H9 (cell line): ENCODE results near the gene GTF3C1. TPM values are rescaled to one million over a fixed set of nuclear protein-coding genes. Genes with fewer than 3 reads are reported as not detected.

Experiments used
- DNase-seq: peaks from one replicate; pipeline ENCODE4 v3.0.0-alpha.2; 2017
- H2AFZ ChIP-seq: one replicate; pipeline ENCODE4 v1.6.1; 2013; ENCODE audit warnings: mild to moderate bottlenecking, low read length, control low read depth, moderate library complexity
- H2AK5ac ChIP-seq: 2 replicates; pipeline ENCODE4 v1.6.1; 2013; ENCODE audit warnings: low read length, control low read depth, mixed read lengths; ENCODE audit not compliant: insufficient read length
- H2BK120ac ChIP-seq: one replicate; pipeline ENCODE4 v1.6.1; 2013; ENCODE audit warnings: low read depth, mild to moderate bottlenecking, low read length, control low read depth, inconsistent platforms; ENCODE audit not compliant: poor library complexity, severe bottlenecking
- H2BK12ac ChIP-seq: 2 replicates; pipeline ENCODE4 v1.6.1; 2013; ENCODE audit warnings: low read length, control low read depth, mixed read lengths, low read depth; ENCODE audit not compliant: insufficient read length
- H2BK15ac ChIP-seq: 2 replicates; pipeline ENCODE4 v1.6.1; 2013; ENCODE audit warnings: low read depth, low read length, control low read depth
- H2BK20ac ChIP-seq: one replicate; pipeline ENCODE4 v1.6.1; 2013; ENCODE audit warnings: low read depth, mild to moderate bottlenecking, low read length, control low read depth, inconsistent platforms; ENCODE audit not compliant: poor library complexity, severe bottlenecking
- H2BK5ac ChIP-seq: 2 replicates; pipeline ENCODE4 v1.6.1; 2013; ENCODE audit warnings: low read length, control low read depth, mixed read lengths; ENCODE audit not compliant: insufficient read length
- H3K14ac ChIP-seq: 2 replicates; pipeline ENCODE4 v1.6.1; 2013; ENCODE audit warnings: low read length, control low read depth; ENCODE audit not compliant: insufficient read depth
- H3K18ac ChIP-seq: 2 replicates; pipeline ENCODE4 v1.6.1; 2013; ENCODE audit warnings: low read depth, mild to moderate bottlenecking, mixed read lengths, low read length, control low read depth; ENCODE audit not compliant: insufficient read length
- H3K23ac ChIP-seq: 2 replicates; pipeline ENCODE4 v1.6.1; 2013; ENCODE audit warnings: low read length, control low read depth, mixed read lengths, low read depth; ENCODE audit not compliant: insufficient read length
- H3K23me2 ChIP-seq: 2 replicates; pipeline ENCODE4 v1.6.1; 2013; ENCODE audit warnings: low read depth, mild to moderate bottlenecking, mixed read lengths, low read length, control low read depth; ENCODE audit not compliant: insufficient read length, poor library complexity, severe bottlenecking
- H3K27ac ChIP-seq: 2 replicates; pipeline ENCODE4 v1.5.1; 2013; ENCODE audit warnings: low read length, control low read depth, mixed read lengths, low read depth; ENCODE audit not compliant: insufficient read length
- H3K27me3 ChIP-seq: 2 replicates; pipeline ENCODE4 v1.6.1; 2013; ENCODE audit warnings: low read length, control low read depth, inconsistent platforms; ENCODE audit not compliant: insufficient read depth
- H3K4ac ChIP-seq: 2 replicates; pipeline ENCODE4 v1.6.1; 2013; ENCODE audit warnings: low read depth, mild to moderate bottlenecking, control low read depth, inconsistent platforms, low read length, moderate library complexity
- H3K4me1 ChIP-seq: 2 replicates; pipeline ENCODE4 v1.6.1; 2013; ENCODE audit warnings: low read length, control low read depth, inconsistent platforms; ENCODE audit not compliant: insufficient read depth
- H3K4me2 ChIP-seq: 2 replicates; pipeline ENCODE4 v1.6.1; 2013; ENCODE audit warnings: low read length, control low read depth, mixed read lengths; ENCODE audit not compliant: insufficient read length, insufficient read depth
- H3K56ac ChIP-seq: 2 replicates; pipeline ENCODE4 v1.6.1; 2013; ENCODE audit warnings: low read depth, mild to moderate bottlenecking, mixed read lengths, low read length, control low read depth; ENCODE audit not compliant: insufficient read length
- H3K79me1 ChIP-seq: 2 replicates; pipeline ENCODE4 v1.6.1; 2013; ENCODE audit warnings: low read depth, mild to moderate bottlenecking, moderate library complexity, low read length, control low read depth, inconsistent platforms; ENCODE audit not compliant: insufficient read depth, poor library complexity, severe bottlenecking
- H3K79me2 ChIP-seq: 2 replicates; pipeline ENCODE4 v1.6.1; 2013; ENCODE audit warnings: low read length, control low read depth, inconsistent platforms; ENCODE audit not compliant: insufficient read depth
- H3K9ac ChIP-seq: 2 replicates; pipeline ENCODE4 v1.6.1; 2013; ENCODE audit warnings: low read length, control low read depth, mixed read lengths; ENCODE audit not compliant: insufficient read length; ENCODE audit errors: extremely low read depth
- H3K9me3 ChIP-seq: one replicate; pipeline ENCODE4 v1.6.1; 2013; ENCODE audit warnings: low read depth, low read length, inconsistent platforms; ENCODE audit not compliant: control insufficient read depth
- H3T11ph ChIP-seq: one replicate; pipeline ENCODE4 v1.6.1; 2013; ENCODE audit warnings: mild to moderate bottlenecking, low read length, control low read depth, inconsistent platforms
- H4K20me1 ChIP-seq: one replicate; pipeline ENCODE4 v1.6.1; 2013; ENCODE audit not compliant: control insufficient read depth, insufficient read length, insufficient read depth
- H4K5ac ChIP-seq: 2 replicates; pipeline ENCODE4 v1.6.1; 2013; ENCODE audit warnings: low read depth, mild to moderate bottlenecking, mixed read lengths, low read length, control low read depth; ENCODE audit not compliant: insufficient read length
- H4K8ac ChIP-seq: replicated peaks from 2 replicates; pipeline ENCODE4 v1.6.1; 2013; ENCODE audit warnings: low read length, control low read depth, mixed read lengths, low read depth; ENCODE audit not compliant: insufficient read length
- H4K91ac ChIP-seq: 2 replicates; pipeline ENCODE4 v1.6.1; 2013; ENCODE audit warnings: low read depth, mild to moderate bottlenecking, moderate library complexity, mixed read lengths, low read length, control low read depth; ENCODE audit not compliant: insufficient read length
- H3K27ac Mint-ChIP-seq, 3 experiments: 2 replicates in 2 of 3; 3 replicates in 1 of 3; pipeline ENCODE4 v1.8.0; 2020 to 2021; ENCODE audit warnings: mixed read lengths in 3 of 3, mild to moderate bottlenecking in 1 of 3, moderate library complexity in 1 of 3
- H3K27me3 Mint-ChIP-seq: 2 replicates; pipeline ENCODE4 v1.8.0; 2021; ENCODE audit warnings: low read depth, mild to moderate bottlenecking, moderate library complexity, mixed read lengths
- H3K36me3 Mint-ChIP-seq, 3 experiments: 2 replicates in 2 of 3; 3 replicates in 1 of 3; pipeline ENCODE4 v1.8.0; 2020 to 2021; ENCODE audit warnings: low read depth in 3 of 3, mixed read lengths in 3 of 3; ENCODE audit not compliant: insufficient read depth in 1 of 3
- H3K4me1 Mint-ChIP-seq, 2 experiments: 2 replicates each; pipeline ENCODE4 v1.8.0; 2020; ENCODE audit warnings: mixed read lengths in 2 of 2
- H3K4me3 Mint-ChIP-seq, 2 experiments: 2 replicates in 1 of 2; 3 replicates in 1 of 2; pipeline ENCODE4 v1.8.0; 2020 to 2021; ENCODE audit warnings: mild to moderate bottlenecking in 2 of 2, mixed read lengths in 2 of 2, moderate library complexity in 1 of 2
- H3K9me3 Mint-ChIP-seq, 2 experiments: 2 replicates in 1 of 2; 3 replicates in 1 of 2; pipeline ENCODE4 v1.8.0; 2020; ENCODE audit warnings: mild to moderate bottlenecking in 2 of 2, mixed read lengths in 2 of 2, moderate library complexity in 1 of 2
- WGBS: extraction: QIAGEN DNeasy Blood & Tissue Kit; methylation state at CpG from one replicate; pipeline ENCODE4 v1.1.7; 2013; ENCODE audit warnings: missing lambda C conversion rate, low lambda C conversion rate, mixed read lengths; ENCODE audit not compliant: insufficient read length; ENCODE audit errors: extremely low coverage; 5-methylcytosine and 5-hydroxymethylcytosine counted together
- total RNA-seq: library from RNA; stranded (reverse); gene quantifications from 2 replicates; pipeline ENCODE4 v1.2.1, GENCODE V29; 2021
- TF ChIP-seq, protein P1 (sequence below): fragments of 200-600 bp; sonication (generic); conservative IDR thresholded peaks from 3 replicates; pipeline ENCODE4 v1.8.0; 2021; ENCODE audit warnings: antibody characterized with exemption, mild to moderate bottlenecking

Gene GTF3C1
- total RNA-seq, 1 experiment from 2014 or later, result 113 TPM

DNA sequence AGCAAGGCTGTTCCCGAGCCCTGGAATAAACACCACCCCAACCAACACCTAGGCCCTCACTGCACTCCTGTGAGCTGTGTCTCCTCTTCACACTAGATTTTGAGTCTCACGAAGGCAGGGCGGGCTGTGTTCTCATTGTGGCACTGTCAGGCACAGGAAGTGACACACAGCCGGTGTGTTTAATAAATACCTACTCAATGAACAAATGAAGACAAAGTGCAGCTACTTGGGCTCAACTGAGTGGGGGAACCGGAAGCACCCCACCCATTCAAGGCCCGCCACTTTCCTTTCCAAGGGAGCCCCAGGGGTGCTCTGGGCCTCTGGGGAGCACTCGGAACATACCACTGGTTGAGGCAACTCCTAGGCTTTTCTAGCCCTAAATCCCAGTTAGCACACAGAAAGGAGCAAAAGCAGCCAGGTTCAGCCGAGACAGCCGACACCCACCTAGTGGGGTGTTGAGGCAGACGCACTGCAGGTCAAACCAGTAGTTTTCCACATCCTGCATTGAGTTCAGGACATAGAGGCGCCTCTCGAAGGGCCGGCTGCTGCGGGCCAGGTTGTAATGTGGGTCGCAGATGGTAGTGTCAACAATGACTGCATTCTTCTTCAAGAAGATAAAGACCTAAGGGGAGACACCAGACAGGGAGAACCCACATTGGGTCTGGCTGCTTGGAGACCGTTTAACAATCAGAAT is 57.7 kb downstream of the GTF3C1 start:
- Histone ChIP-seq H2BK120ac (no peak overlapping the region), H3K23ac (no peak overlapping the region), H2AK5ac (no peak overlapping the region), H4K5ac (no peak overlapping the region), H3K27ac (no peak overlapping the region), H3K79me2 (no peaks in the 10 kb centered on the region), H2BK12ac (no peak overlapping the region), H3K9me3 (no peaks in the 10 kb centered on the region), H3K4me2 (no peak overlapping the region), H3K79me1 (no peaks in the 10 kb centered on the region), H4K20me1 (no peaks in the 10 kb centered on the region), H3K9ac (no peak overlapping the region), H3K18ac (no peak overlapping the region), H3K23me2 (no peaks in the 10 kb centered on the region), H3K14ac (no peak overlapping the region), H3K4ac (no peak overlapping the region), H2BK5ac (no peak overlapping the region), H3K56ac (no peak overlapping the region), H3T11ph (no peak overlapping the region), H2AFZ (no peak overlapping the region), H4K91ac (no peak overlapping the region), H3K27me3 (no peaks in the 10 kb centered on the region), H2BK20ac (no peak overlapping the region), H3K4me1 (no peaks in the 10 kb centered on the region), H2BK15ac (no peak overlapping the region), H4K8ac (no peak overlapping the region)
- Mint-ChIP-seq H3K4me3 (no peak overlapping the region), H3K27ac (peak overlapping the region in 1 of 3 experiments; percentile 90; a peak in 2 of 7 replicates), H3K9me3 (no peaks in the 10 kb centered on the region), H3K36me3 (peaks cover 44 to 93% (median 90%) of the 10 kb centered on the region in 3 experiments), H3K4me1 (no peaks in the 10 kb centered on the region), H3K27me3 (no peaks in the 10 kb centered on the region)
- WGBS, result no CpG with 5 or more reads among the region's 16 CpGs
- DNase-seq, result no peak
- TF ChIP-seq, protein P1, sequence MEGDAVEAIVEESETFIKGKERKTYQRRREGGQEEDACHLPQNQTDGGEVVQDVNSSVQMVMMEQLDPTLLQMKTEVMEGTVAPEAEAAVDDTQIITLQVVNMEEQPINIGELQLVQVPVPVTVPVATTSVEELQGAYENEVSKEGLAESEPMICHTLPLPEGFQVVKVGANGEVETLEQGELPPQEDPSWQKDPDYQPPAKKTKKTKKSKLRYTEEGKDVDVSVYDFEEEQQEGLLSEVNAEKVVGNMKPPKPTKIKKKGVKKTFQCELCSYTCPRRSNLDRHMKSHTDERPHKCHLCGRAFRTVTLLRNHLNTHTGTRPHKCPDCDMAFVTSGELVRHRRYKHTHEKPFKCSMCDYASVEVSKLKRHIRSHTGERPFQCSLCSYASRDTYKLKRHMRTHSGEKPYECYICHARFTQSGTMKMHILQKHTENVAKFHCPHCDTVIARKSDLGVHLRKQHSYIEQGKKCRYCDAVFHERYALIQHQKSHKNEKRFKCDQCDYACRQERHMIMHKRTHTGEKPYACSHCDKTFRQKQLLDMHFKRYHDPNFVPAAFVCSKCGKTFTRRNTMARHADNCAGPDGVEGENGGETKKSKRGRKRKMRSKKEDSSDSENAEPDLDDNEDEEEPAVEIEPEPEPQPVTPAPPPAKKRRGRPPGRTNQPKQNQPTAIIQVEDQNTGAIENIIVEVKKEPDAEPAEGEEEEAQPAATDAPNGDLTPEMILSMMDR, result no peak
